ENCODE measurements around the gene ASTL. TPM values are rescaled to one million over a fixed set of nuclear protein-coding genes. Genes with fewer than 3 reads are reported as not detected.

Gene ASTL
- total RNA-seq, 1 experiment from 2014 or later = 0.34 TPM

GRCh38 chr2:96111823-96112500, 26.3 kb downstream of the ASTL start:
- no peak for ATAC-seq
- no peaks in the 10 kb centered on the region for H3K9me3 ChIP-seq (ENCODE audit: control insufficient read depth in 1 of 2, insufficient read depth in 1 of 2, low read depth in 1 of 2, low read length in 2 of 2)
- H4K20me1 ChIP-seq (ENCODE audit: insufficient read depth) = no peaks in the 10 kb centered on the region
- ChIA-PET POLR2A (no interaction called here), CTCF (no interaction called here), RAD21 (ENCODE audit: low non-redundant PET in 1 of 2, low total read pairs in 2 of 2, uncharacterized antibody in 2 of 2, unreplicated experiment in 2 of 2) (no interaction called here)
- DNase-seq (ENCODE audit: low read depth, low spot score) = no peak
- no peaks in the 10 kb centered on the region for H3K27me3 ChIP-seq (ENCODE audit: insufficient read depth, low read length)
- H3K9me2 ChIP-seq (ENCODE audit: insufficient read depth) = no peaks in the 10 kb centered on the region
- TF ChIP-seq SRF (IDR thresholded peaks at IDR 0.05; ENCODE audit: low read depth) (no peak), CBX3 (IDR thresholded peaks at IDR 0.05; ENCODE audit: low read depth) (no peak)
- peaks cover 3 to 6% of the 10 kb centered on the region in 2 experiments; a peak in 2 of 4 replicates for H3K4me1 ChIP-seq (ENCODE audit: control insufficient read depth in 1 of 2, insufficient read depth in 2 of 2, low read length in 2 of 2)
- no peak overlapping the region for H3K9ac ChIP-seq (ENCODE audit: low read length)
- no TSS peak for BruUV-seq (replicated peaks)
- H3K27ac ChIP-seq (ENCODE audit: low read depth, low read length) = no peak overlapping the region
- intact Hi-C loops (cut with micrococcal nuclease) = no loop called here
- no peaks in the 10 kb centered on the region for H3K36me3 ChIP-seq (ENCODE audit: control insufficient read depth in 1 of 2, insufficient read depth in 2 of 2, low read length in 2 of 2)
- no peaks in the 10 kb centered on the region for H3K79me2 ChIP-seq (ENCODE audit: insufficient read depth, low read length)
- H2AFZ ChIP-seq (ENCODE audit: low read depth, low read length, poor library complexity, severe bottlenecking) = no peak overlapping the region
- H3K4me3 ChIP-seq (replicated peaks in 1 of 2; ENCODE audit: low read depth in 1 of 2, low read length in 2 of 2) = no peak overlapping the region
- H3K4me2 ChIP-seq (ENCODE audit: low read length) = no peak overlapping the region

DNA sequence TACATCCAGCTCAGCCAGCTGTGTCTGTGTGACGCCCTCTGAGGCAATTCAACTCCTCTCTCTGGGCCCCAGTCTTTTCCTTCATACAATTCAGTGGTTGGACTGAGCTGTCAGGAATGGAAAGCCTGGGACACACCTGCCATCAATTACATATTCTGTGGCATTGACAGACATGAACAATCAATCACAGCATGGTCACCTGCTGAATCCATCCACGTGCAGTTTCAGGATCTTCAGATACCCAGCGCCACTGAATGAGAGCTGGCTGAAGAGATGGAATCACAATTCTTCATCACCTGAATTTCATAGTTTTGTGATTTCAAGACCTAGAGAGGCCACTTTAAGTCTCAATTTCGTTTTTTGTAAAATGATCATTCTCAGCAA, 27.1 kb downstream of the ASTL start:
- ATAC-seq (no peak), DNase-seq (ENCODE audit: low read depth, low spot score) (no peak)
- ChIA-PET RAD21 (ENCODE audit: low non-redundant PET in 1 of 2, low total read pairs in 2 of 2, uncharacterized antibody in 2 of 2, unreplicated experiment in 2 of 2) (no interaction called here), POLR2A (no interaction called here), CTCF (no interaction called here)
- Histone ChIP-seq H2AFZ (ENCODE audit: low read depth, low read length, poor library complexity, severe bottlenecking) (no peak overlapping the region), H3K79me2 (ENCODE audit: insufficient read depth, low read length) (no peaks in the 10 kb centered on the region), H3K9me3 (ENCODE audit: control insufficient read depth in 1 of 2, insufficient read depth in 1 of 2, low read depth in 1 of 2, low read length in 2 of 2) (no peaks in the 10 kb centered on the region), H3K4me1 (ENCODE audit: control insufficient read depth in 1 of 2, insufficient read depth in 2 of 2, low read length in 2 of 2) (peaks cover 2 to 4% of the 10 kb centered on the region in 2 experiments; a peak in 2 of 4 replicates), H3K36me3 (ENCODE audit: control insufficient read depth in 1 of 2, insufficient read depth in 2 of 2, low read length in 2 of 2) (no peaks in the 10 kb centered on the region), H3K27ac (ENCODE audit: low read depth, low read length) (no peak overlapping the region), H3K27me3 (ENCODE audit: insufficient read depth, low read length) (no peaks in the 10 kb centered on the region), H4K20me1 (ENCODE audit: insufficient read depth) (no peaks in the 10 kb centered on the region), H3K9ac (ENCODE audit: low read length) (no peak overlapping the region), H3K4me3 (replicated peaks in 1 of 2; ENCODE audit: low read depth in 1 of 2, low read length in 2 of 2) (no peak overlapping the region), H3K4me2 (ENCODE audit: low read length) (no peak overlapping the region), H3K9me2 (ENCODE audit: insufficient read depth) (no peaks in the 10 kb centered on the region)
- TF ChIP-seq CEBPB (IDR thresholded peaks at IDR 0.05; ENCODE audit: low read depth) = no peak
- TF ChIP-seq TCF7L2 (IDR thresholded peaks at IDR 0.05; ENCODE audit: borderline replicate concordance, extremely low read depth, insufficient read depth, insufficient read length) = no peak
- TF ChIP-seq ZFX (IDR thresholded peaks at IDR 0.05) = no peak
- no peak for TF ChIP-seq MAX (IDR thresholded peaks at IDR 0.05)
- BruUV-seq (replicated peaks) = no TSS peak
- intact Hi-C loops (cut with micrococcal nuclease) = no loop called here
